B cell (primary cell): ENCODE results near the gene PTP4A1. TPM values are rescaled to one million over a fixed set of nuclear protein-coding genes. Genes with fewer than 3 reads are reported as not detected.

Experiments used
- ATAC-seq: fragments of 200-7000 bp; cut with Tn5 transposase; one replicate; pipeline ENCODE4 v1.10.0; 2021; ENCODE audit warnings: low read depth, mild to moderate bottlenecking, moderate number of reproducible peaks, moderate library complexity
- CTCF ChIA-PET: fragments of 350-600 bp; sonication (Branson Sonifier 250); formaldehyde crosslinking; loops from one replicate; lab custom pipeline; 2021; ENCODE audit warnings: antibody characterized with exemption, inconsistent platforms; lab: Charles Lee
- POLR2A ChIA-PET: fragments of 350-600 bp; sonication (Branson Sonifier 250); formaldehyde crosslinking; loops from one replicate; lab custom pipeline; 2021; ENCODE audit warnings: antibody characterized with exemption; lab: Charles Lee
- DNase-seq: peaks from one replicate; pipeline ENCODE4 v3.0.0; 2013
- H2AFZ ChIP-seq: 2 replicates; pipeline ENCODE4 v1.6.1; 2012; ENCODE audit warnings: mild to moderate bottlenecking, low read depth, low read length; ENCODE audit not compliant: insufficient read depth, poor library complexity, severe bottlenecking
- H3K27ac ChIP-seq, 2 donors: 1 replicate in 1 of 2; 2 replicates in 1 of 2; pipeline ENCODE4 v1.5.1; 2012 to 2013; ENCODE audit warnings: low read length in 2 of 2, mild to moderate bottlenecking in 2 of 2, moderate library complexity in 1 of 2
- H3K27me3 ChIP-seq, 4 experiments: fragments of 200-600 bp in 1 of 4; sonication (generic) in 1 of 4; replicated peaks in 1 of 4; 1 replicate in 2 of 4; 2 replicates in 2 of 4; pipeline versions ENCODE4 v1.6.1 to v1.7.0; 2013 to 2016; ENCODE audit warnings: low read length in 3 of 4, mild to moderate bottlenecking in 2 of 4, mixed read lengths in 1 of 4, moderate library complexity in 1 of 4; ENCODE audit not compliant: insufficient read depth in 4 of 4, control insufficient read depth in 3 of 4; ENCODE audit errors: control extremely low read depth in 1 of 4
- H3K36me3 ChIP-seq, 2 experiments: replicated peaks in 1 of 2; 1 replicate in 1 of 2; 2 replicates in 1 of 2; pipeline versions ENCODE4 v1.6.1 to v1.7.1; 2013; ENCODE audit warnings: low read length in 1 of 2; ENCODE audit not compliant: insufficient read depth in 2 of 2, control insufficient read depth in 1 of 2; ENCODE audit errors: control extremely low read depth in 1 of 2, extremely low read depth in 1 of 2
- H3K4me1 ChIP-seq, 2 donors: fragments of 200-600 bp in 1 of 2; sonication (generic) in 1 of 2; 1 replicate in 1 of 2; 2 replicates in 1 of 2; pipeline versions ENCODE4 v1.5.1 to v1.6.1; 2013 to 2017; ENCODE audit warnings: low read length in 2 of 2; ENCODE audit not compliant: control insufficient read depth in 2 of 2, insufficient read depth in 2 of 2
- H3K4me2 ChIP-seq: replicated peaks from 2 replicates; pipeline ENCODE3; 2012; ENCODE audit warnings: mild to moderate bottlenecking, low read depth, low read length; ENCODE audit not compliant: poor library complexity, severe bottlenecking
- H3K4me3 ChIP-seq, 5 experiments: fragments of 200-600 bp in 1 of 5; sonication (generic) in 1 of 5; 1 replicate in 3 of 5; 2 replicates in 2 of 5; pipeline versions ENCODE4 v1.5.1 to v1.7.0; 2011 to 2016; ENCODE audit warnings: low read length in 4 of 5, mild to moderate bottlenecking in 4 of 5, low read depth in 2 of 5, control low read depth in 1 of 5, moderate library complexity in 1 of 5; ENCODE audit not compliant: insufficient read depth in 1 of 5; ENCODE audit errors: control extremely low read depth in 1 of 5, extremely low read depth in 1 of 5
- H3K79me2 ChIP-seq: fragments of 200-600 bp; sonication (generic); one replicate; pipeline ENCODE4 v1.6.0; 2016; ENCODE audit warnings: low read length; ENCODE audit not compliant: control insufficient read depth, insufficient read depth
- H3K9ac ChIP-seq: fragments of 200-600 bp; sonication (generic); 2 replicates; pipeline ENCODE4 v1.6.1; 2017; ENCODE audit warnings: mild to moderate bottlenecking, low read length, moderate library complexity
- H3K9me3 ChIP-seq, 3 donors: one replicate each; pipeline versions ENCODE4 v1.6.1 to v1.7.1; 2013; ENCODE audit warnings: low read length in 2 of 3; ENCODE audit not compliant: control insufficient read depth in 2 of 3, insufficient read depth in 1 of 3; ENCODE audit errors: control extremely low read depth in 1 of 3
- H4K20me1 ChIP-seq: 2 replicates; pipeline ENCODE4 v1.6.0; 2012; ENCODE audit warnings: mild to moderate bottlenecking, low read length; ENCODE audit not compliant: insufficient read depth, control insufficient read depth, poor library complexity, severe bottlenecking
- H3K27ac Mint-ChIP-seq: one replicate; pipeline ENCODE4 v1.8.0; 2021; ENCODE audit warnings: mixed read lengths
- H3K27me3 Mint-ChIP-seq: one replicate; pipeline ENCODE4 v1.8.0; 2021; ENCODE audit warnings: mixed read lengths
- H3K4me1 Mint-ChIP-seq: one replicate; pipeline ENCODE4 v1.8.0; 2021; ENCODE audit warnings: mixed read lengths
- H3K4me3 Mint-ChIP-seq: one replicate; pipeline ENCODE4 v1.8.0; 2021; ENCODE audit warnings: mixed read lengths
- H3K9me3 Mint-ChIP-seq: one replicate; pipeline ENCODE4 v1.8.0; 2022; ENCODE audit warnings: mixed read lengths; ENCODE audit not compliant: insufficient read depth
- EZH2 ChIP-seq: IDR thresholded peaks from 2 replicates; pipeline ENCODE4 v1.6.1; 2012; ENCODE audit warnings: borderline replicate concordance, low read depth, mild to moderate bottlenecking, moderate library complexity, low read length; ENCODE audit not compliant: insufficient read depth, poor library complexity, severe bottlenecking
- WGBS: methylation state at CpG from one replicate; pipeline ENCODE4 v1.1.5; 2013; ENCODE audit warnings: missing lambda C conversion rate; ENCODE audit not compliant: insufficient coverage; 5-methylcytosine and 5-hydroxymethylcytosine counted together
- intact Hi-C: fragments of 100-400 bp; cut with micrococcal nuclease; formaldehyde crosslinking; loops from one replicate; pipeline ENCODE4 v1.10.0; 2022
- polyA plus RNA-seq: library from polyadenylated mRNA; depleted of rRNA; stranded (reverse); fragments of >200 nt; gene quantifications from 2 replicates; pipeline ENCODE4 v1.2.3, GENCODE V29; 2012
- total RNA-seq, 2 donors: library from RNA; stranded (reverse); fragments of 120-200 nt in 1 of 2; gene quantifications; 1 replicate in 1 of 2; 2 replicates in 1 of 2; pipeline versions ENCODE4 v1.2.3 to v1.2.4, GENCODE V29; 2013 to 2022
- TF ChIP-seq, protein P1 (sequence below): fragments of 200-600 bp; IDR thresholded peaks from one replicate; pipeline ENCODE4 v1.8.0; 2022; ENCODE audit warnings: antibody characterized with exemption, mild to moderate bottlenecking

Gene PTP4A1
- total and polyA plus RNA-seq, 2 donors (not counting 1 experiment from before 2014, with no cell fraction given): 33.7 to 80.6 TPM

GRCh38 chr6:63597141-63598048, 25.1 kb downstream of the PTP4A1 start:
- no peak for ATAC-seq
- intact Hi-C loops: loop anchor here (1.0 kb wide), 4 partner anchors 24 to 205 kb away; partner anchors contain the start of gene PHF3
- H3K4me3 Mint-ChIP-seq: peak overlapping the region; percentile 92

More at GRCh38 chr6:63597141-63598048, 25.1 kb downstream of the PTP4A1 start:
- Histone ChIP-seq H3K79me2 (no peaks in the 10 kb centered on the region), H2AFZ (peak overlapping the region; percentile 79), H3K9ac (peak overlapping the region; percentile 63), H3K27ac (no peak overlapping the region), H3K4me1 (peaks cover 8 to 11% of the 10 kb centered on the region in 2 donors), H4K20me1 (no peaks in the 10 kb centered on the region), H3K27me3 (peaks cover 0 to 3% (median 0%) of the 10 kb centered on the region in 4 experiments), H3K4me3 (peak overlapping the region in 2 of 5 experiments; percentile 53 to 62), H3K4me2 (peak overlapping the region; percentile 81), H3K36me3 (no peaks in the 10 kb centered on the region), H3K9me3 (no peaks in the 10 kb centered on the region)
- 60% methylated on average over 1 of the region's 6 CpGs for WGBS
- TF ChIP-seq EZH2: no peak
- TF ChIP-seq, protein P1, sequence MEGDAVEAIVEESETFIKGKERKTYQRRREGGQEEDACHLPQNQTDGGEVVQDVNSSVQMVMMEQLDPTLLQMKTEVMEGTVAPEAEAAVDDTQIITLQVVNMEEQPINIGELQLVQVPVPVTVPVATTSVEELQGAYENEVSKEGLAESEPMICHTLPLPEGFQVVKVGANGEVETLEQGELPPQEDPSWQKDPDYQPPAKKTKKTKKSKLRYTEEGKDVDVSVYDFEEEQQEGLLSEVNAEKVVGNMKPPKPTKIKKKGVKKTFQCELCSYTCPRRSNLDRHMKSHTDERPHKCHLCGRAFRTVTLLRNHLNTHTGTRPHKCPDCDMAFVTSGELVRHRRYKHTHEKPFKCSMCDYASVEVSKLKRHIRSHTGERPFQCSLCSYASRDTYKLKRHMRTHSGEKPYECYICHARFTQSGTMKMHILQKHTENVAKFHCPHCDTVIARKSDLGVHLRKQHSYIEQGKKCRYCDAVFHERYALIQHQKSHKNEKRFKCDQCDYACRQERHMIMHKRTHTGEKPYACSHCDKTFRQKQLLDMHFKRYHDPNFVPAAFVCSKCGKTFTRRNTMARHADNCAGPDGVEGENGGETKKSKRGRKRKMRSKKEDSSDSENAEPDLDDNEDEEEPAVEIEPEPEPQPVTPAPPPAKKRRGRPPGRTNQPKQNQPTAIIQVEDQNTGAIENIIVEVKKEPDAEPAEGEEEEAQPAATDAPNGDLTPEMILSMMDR: no peak
- DNase-seq: no peak
- ChIA-PET POLR2A (interaction anchor here (1.3 kb wide), 1 partner anchor 38 kb away, joined by 5 read pairs; the partner anchor contains the start of gene PHF3), CTCF (interaction anchor here (0.7 to 6.4 kb wide), 20 partner anchors 14 to 246 kb away, joined by 3 to 239 read pairs (median 6); partner anchors contain the start of gene PHF3)
- Mint-ChIP-seq H3K9me3 (no peaks in the 10 kb centered on the region), H3K27me3 (no peaks in the 10 kb centered on the region), H3K4me1 (peaks cover 15% of the 10 kb centered on the region), H3K27ac (no peak overlapping the region)
